Astrocyte (in vitro differentiated cells and primary cell): ENCODE measurements around the gene RBCK1. TPM values are rescaled to one million over a fixed set of nuclear protein-coding genes. Genes with fewer than 3 reads are reported as not detected.

Experiments
- DNase-seq: peaks from one replicate; pipeline ENCODE4 v3.0.0-alpha.2; 2010; ENCODE audit warnings: low read depth
- FAIRE-seq: peaks from 2 replicates; lab custom pipeline; 2011; peaks lifted over from hg19 to GRCh38; lab: Jason Lieb, UNC
- H2AFZ ChIP-seq: 2 replicates; pipeline ENCODE4 v1.6.0; 2012; ENCODE audit warnings: low read depth, low read length, inconsistent platforms
- H3K27ac ChIP-seq: 2 replicates; pipeline ENCODE4 v1.5.1; 2011; ENCODE audit warnings: low read depth, low read length, inconsistent platforms
- H3K27me3 ChIP-seq: 2 replicates; pipeline ENCODE4 v1.6.0; 2011; ENCODE audit warnings: low read length, inconsistent platforms; ENCODE audit not compliant: insufficient read depth
- H3K36me3 ChIP-seq: 2 replicates; pipeline ENCODE4 v1.5.1; 2011; ENCODE audit warnings: low read length, inconsistent platforms; ENCODE audit not compliant: insufficient read depth
- H3K4me1 ChIP-seq: 2 replicates; pipeline ENCODE4 v1.5.1; 2011; ENCODE audit warnings: low read length, inconsistent platforms; ENCODE audit not compliant: insufficient read depth
- H3K4me2 ChIP-seq: 2 replicates; pipeline ENCODE4 v1.6.0; 2012; ENCODE audit warnings: low read length, inconsistent platforms
- H3K4me3 ChIP-seq: 2 replicates; pipeline ENCODE4 v1.5.1; 2011; ENCODE audit warnings: low read depth, mild to moderate bottlenecking, low read length, inconsistent platforms; ENCODE audit not compliant: insufficient read depth
- H3K79me2 ChIP-seq: 2 replicates; pipeline ENCODE4 v1.6.0; 2012; ENCODE audit warnings: mild to moderate bottlenecking, low read length, inconsistent platforms; ENCODE audit not compliant: insufficient read depth
- H3K9ac ChIP-seq: 2 replicates; pipeline ENCODE4 v1.6.0; 2012; ENCODE audit warnings: mild to moderate bottlenecking, low read length, inconsistent platforms
- H3K9me3 ChIP-seq: 2 replicates; pipeline ENCODE4 v1.5.1; 2012; ENCODE audit warnings: low read depth, mild to moderate bottlenecking, low read length, inconsistent platforms; ENCODE audit not compliant: insufficient read depth
- H4K20me1 ChIP-seq: 2 replicates; pipeline ENCODE4 v1.6.0; 2012; ENCODE audit warnings: low read length, inconsistent platforms; ENCODE audit not compliant: insufficient read depth
- H3K27ac Mint-ChIP-seq: one replicate; pipeline ENCODE4 v1.8.0; 2021; ENCODE audit warnings: mild to moderate bottlenecking, mixed read lengths; ENCODE audit not compliant: unreplicated experiment
- H3K27me3 Mint-ChIP-seq: one replicate; pipeline ENCODE4 v1.8.0; 2021; ENCODE audit warnings: low read depth, mixed read lengths; ENCODE audit not compliant: unreplicated experiment
- H3K36me3 Mint-ChIP-seq: one replicate; pipeline ENCODE4 v1.8.0; 2021; ENCODE audit warnings: low read depth, mixed read lengths; ENCODE audit not compliant: unreplicated experiment
- H3K4me1 Mint-ChIP-seq: one replicate; pipeline ENCODE4 v1.8.0; 2021; ENCODE audit warnings: low read depth, mixed read lengths; ENCODE audit not compliant: unreplicated experiment
- H3K4me3 Mint-ChIP-seq: one replicate; pipeline ENCODE4 v1.8.0; 2021; ENCODE audit warnings: mild to moderate bottlenecking, moderate library complexity, mixed read lengths; ENCODE audit not compliant: unreplicated experiment
- H3K9me3 Mint-ChIP-seq: one replicate; pipeline ENCODE4 v1.8.0; 2021; ENCODE audit warnings: mild to moderate bottlenecking, mixed read lengths; ENCODE audit not compliant: unreplicated experiment
- EZH2 ChIP-seq: IDR thresholded peaks from 2 replicates; pipeline ENCODE4 v1.6.1; 2012; ENCODE audit warnings: mild to moderate bottlenecking, low read length, inconsistent platforms; ENCODE audit not compliant: insufficient read depth
- total RNA-seq: library from RNA; stranded (reverse); gene quantifications from 2 replicates; pipeline ENCODE4 v1.2.1, GENCODE V29; 2021
- TF ChIP-seq, protein P1 (sequence below): IDR thresholded peaks from 2 replicates; pipeline ENCODE4 v1.5.1; 2011; ENCODE audit warnings: low read depth, mild to moderate bottlenecking, inconsistent platforms, low read length, moderate library complexity; ENCODE audit not compliant: insufficient read depth

RBCK1 gene
- total RNA-seq, 1 donor from 2014 or later = 124 TPM

DNA sequence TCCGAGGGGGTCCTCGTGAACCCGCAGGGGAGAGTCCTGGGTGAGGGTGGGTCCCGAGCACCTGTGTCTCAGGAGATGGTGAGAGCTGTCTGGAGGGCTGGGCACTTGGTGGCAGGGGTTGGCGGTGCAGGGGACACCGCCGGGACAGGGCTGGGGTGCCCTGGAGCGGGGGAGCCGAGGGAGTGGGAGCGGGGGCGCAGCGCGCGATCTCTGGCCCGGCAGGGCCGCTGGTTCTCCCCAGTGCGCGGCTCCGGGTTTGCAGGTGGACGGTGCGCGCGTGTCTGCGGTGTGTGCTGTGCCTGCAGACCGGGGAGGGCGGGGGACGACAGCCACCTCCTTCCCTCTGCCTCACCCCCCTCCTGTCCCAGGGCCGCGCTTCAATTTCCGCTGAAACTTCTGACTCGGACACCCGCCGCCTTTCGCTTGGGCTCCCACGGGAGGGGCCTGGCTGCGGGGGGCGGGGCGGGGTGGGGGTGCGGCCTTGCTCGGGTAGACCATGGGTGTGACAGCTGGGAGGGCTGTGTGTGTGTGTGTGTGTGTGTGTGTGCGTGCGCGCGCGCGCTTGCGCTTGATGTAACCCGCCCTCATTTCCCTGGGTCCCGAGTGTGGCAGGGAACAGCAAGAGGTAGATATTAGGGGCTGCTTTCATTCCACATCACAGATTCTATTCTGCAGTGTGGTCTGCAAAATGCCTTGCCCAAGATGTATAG is 26.4 kb upstream of the RBCK1 start:
- H3K36me3 Mint-ChIP-seq = peaks cover 13% of the 10 kb centered on the region
- TF ChIP-seq EZH2 = no peak
- TF ChIP-seq, protein P1, sequence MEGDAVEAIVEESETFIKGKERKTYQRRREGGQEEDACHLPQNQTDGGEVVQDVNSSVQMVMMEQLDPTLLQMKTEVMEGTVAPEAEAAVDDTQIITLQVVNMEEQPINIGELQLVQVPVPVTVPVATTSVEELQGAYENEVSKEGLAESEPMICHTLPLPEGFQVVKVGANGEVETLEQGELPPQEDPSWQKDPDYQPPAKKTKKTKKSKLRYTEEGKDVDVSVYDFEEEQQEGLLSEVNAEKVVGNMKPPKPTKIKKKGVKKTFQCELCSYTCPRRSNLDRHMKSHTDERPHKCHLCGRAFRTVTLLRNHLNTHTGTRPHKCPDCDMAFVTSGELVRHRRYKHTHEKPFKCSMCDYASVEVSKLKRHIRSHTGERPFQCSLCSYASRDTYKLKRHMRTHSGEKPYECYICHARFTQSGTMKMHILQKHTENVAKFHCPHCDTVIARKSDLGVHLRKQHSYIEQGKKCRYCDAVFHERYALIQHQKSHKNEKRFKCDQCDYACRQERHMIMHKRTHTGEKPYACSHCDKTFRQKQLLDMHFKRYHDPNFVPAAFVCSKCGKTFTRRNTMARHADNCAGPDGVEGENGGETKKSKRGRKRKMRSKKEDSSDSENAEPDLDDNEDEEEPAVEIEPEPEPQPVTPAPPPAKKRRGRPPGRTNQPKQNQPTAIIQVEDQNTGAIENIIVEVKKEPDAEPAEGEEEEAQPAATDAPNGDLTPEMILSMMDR = no peak
- no peak for FAIRE-seq
- H3K27ac Mint-ChIP-seq = peak overlapping the region; percentile 75
- H3K27me3 Mint-ChIP-seq = peaks cover 6% of the 10 kb centered on the region
- Histone ChIP-seq H3K9me3 (no peaks in the 10 kb centered on the region), H3K9ac (peak overlapping the region; percentile 60), H2AFZ (peak overlapping the region; percentile 61), H3K36me3 (no peaks in the 10 kb centered on the region), H3K4me1 (peaks cover 3% of the 10 kb centered on the region), H3K4me3 (peak overlapping the region; percentile 66), H3K27me3 (no peaks in the 10 kb centered on the region), H3K27ac (no peak overlapping the region), H3K79me2 (no peaks in the 10 kb centered on the region), H4K20me1 (peaks cover 15% of the 10 kb centered on the region), H3K4me2 (peak overlapping the region; percentile 87)
- peaks cover 14% of the 10 kb centered on the region for H3K4me1 Mint-ChIP-seq
- H3K4me3 Mint-ChIP-seq = peak overlapping the region; percentile 88
- DNase-seq = peak; percentile 47
- H3K9me3 Mint-ChIP-seq = no peaks in the 10 kb centered on the region

DNA sequence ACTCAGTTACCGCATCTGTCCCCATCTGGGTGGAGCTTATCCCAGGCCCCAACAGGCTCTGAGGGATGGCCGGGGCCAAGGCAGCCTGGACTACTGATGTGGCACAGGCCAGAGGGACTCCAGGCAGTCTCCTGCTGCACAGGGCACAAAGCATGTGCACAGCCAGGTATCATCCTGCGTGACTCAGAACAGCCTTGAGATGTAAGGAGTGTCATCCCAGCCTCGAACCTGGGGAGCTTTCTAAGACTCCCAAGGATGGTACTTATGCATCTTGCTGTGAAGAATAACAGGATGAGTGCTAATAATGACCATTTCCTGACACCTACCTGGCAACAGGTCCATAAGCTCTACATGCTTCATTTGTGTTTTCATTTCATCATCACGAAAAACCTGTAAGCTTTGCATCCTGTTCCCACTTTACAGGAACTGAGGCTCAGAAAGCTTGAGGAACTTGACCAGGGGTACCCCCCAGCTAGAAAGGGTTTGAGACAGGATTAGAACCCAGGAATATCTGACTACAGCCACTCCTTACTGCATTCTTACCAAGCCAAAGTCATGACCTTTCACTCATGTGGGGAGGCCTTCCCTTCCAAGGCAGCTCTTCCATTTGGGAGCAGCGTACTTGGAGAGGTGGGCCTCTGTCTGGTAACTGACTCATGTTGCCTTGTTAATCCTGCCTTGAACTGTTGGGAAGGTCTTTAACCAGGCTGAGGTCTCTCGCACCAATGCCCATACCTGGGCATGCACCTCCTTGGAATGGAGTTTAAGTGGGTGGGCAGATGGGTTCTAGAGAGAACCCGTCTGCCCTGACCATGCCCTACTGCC is 25.6 kb upstream of the RBCK1 start:
- no peak for TF ChIP-seq EZH2
- TF ChIP-seq, protein P1 = no peak
- H3K4me3 Mint-ChIP-seq = peak overlapping the region; percentile 88
- peaks cover 16% of the 10 kb centered on the region for H3K36me3 Mint-ChIP-seq
- DNase-seq (no peak), FAIRE-seq (no peak)
- H3K9me3 Mint-ChIP-seq = no peaks in the 10 kb centered on the region
- H2AFZ ChIP-seq = peak overlapping the region; percentile 61
- H3K27me3 ChIP-seq = no peaks in the 10 kb centered on the region
- no peaks in the 10 kb centered on the region for H3K79me2 ChIP-seq
- H3K27ac Mint-ChIP-seq = peak overlapping the region; percentile 75
- H3K4me2 ChIP-seq = peak overlapping the region; percentile 87
- peaks cover 6% of the 10 kb centered on the region for H3K27me3 Mint-ChIP-seq
- H4K20me1 ChIP-seq = peaks cover 15% of the 10 kb centered on the region
- H3K4me3 ChIP-seq = peak overlapping the region; percentile 66
- H3K36me3 ChIP-seq = no peaks in the 10 kb centered on the region
- peak overlapping the region; percentile 18 for H3K9ac ChIP-seq
- H3K9me3 ChIP-seq = no peaks in the 10 kb centered on the region
- H3K4me1 Mint-ChIP-seq = peaks cover 14% of the 10 kb centered on the region
- H3K4me1 ChIP-seq = peaks cover 3% of the 10 kb centered on the region
- no peak overlapping the region for H3K27ac ChIP-seq
